Measurements from ENCODE around the gene CLK3. TPM values are rescaled to one million over a fixed set of nuclear protein-coding genes. Genes with fewer than 3 reads are reported as not detected.
A peak's percentile ranks its signal among the peaks of the same experiment; 100 is the strongest.

Gene CLK3
- total and polyA plus RNA-seq, 2 of the 13 experiments (the other 11 are each of a cell fraction or from before 2014, with no cell fraction given) = 41.5 to 82.0 TPM

DNA sequence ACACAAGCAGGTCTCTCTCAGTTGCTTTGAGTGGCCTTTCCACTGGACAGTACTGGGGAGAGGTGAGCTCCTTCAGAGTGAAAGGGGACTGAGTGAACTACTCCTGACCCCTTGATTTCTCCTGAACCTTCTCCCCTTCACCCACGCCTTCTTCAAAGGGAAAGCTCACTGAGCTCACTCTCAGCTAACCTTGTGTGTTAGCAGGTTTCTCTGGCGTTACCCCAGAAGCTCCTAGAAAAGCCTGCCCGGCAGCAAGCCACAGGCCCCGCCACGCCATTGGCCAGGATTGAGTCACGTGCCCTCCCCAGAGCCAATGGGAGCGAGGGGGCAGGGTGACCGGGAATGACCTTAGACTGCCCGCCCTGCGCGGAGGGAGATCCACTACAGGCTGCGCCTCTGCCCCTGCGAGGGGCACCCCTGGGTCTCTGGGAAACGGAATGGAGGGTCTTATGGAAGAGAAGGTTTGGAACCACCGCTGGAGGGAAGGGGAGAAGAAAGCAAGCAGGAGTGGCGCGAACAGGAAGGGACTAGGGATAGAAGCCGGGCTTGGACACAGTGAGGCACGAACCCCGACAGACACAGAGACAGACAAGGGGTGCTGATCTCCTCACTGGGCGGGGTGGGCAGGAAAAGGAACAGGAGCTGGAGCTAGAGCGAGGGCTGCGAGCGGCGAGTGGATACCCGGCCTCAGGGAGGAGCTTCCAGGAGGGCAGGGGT lies 17.4 kb upstream of the CLK3 start (continued):
- TF ChIP-seq, protein P1, sequence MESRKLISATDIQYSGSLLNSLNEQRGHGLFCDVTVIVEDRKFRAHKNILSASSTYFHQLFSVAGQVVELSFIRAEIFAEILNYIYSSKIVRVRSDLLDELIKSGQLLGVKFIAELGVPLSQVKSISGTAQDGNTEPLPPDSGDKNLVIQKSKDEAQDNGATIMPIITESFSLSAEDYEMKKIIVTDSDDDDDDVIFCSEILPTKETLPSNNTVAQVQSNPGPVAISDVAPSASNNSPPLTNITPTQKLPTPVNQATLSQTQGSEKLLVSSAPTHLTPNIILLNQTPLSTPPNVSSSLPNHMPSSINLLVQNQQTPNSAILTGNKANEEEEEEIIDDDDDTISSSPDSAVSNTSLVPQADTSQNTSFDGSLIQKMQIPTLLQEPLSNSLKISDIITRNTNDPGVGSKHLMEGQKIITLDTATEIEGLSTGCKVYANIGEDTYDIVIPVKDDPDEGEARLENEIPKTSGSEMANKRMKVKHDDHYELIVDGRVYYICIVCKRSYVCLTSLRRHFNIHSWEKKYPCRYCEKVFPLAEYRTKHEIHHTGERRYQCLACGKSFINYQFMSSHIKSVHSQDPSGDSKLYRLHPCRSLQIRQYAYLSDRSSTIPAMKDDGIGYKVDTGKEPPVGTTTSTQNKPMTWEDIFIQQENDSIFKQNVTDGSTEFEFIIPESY (CRISPR knock-in tag; IDR thresholded peaks at IDR 0.05) = peak; percentile 21; the same call in 1 of the 2 replicates
- TF ChIP-seq BRCA1 (CRISPR knock-in tag; IDR thresholded peaks at IDR 0.05) (no peak), ZNF83 (CRISPR knock-in tag; IDR thresholded peaks at IDR 0.05; ENCODE audit: borderline replicate concordance) (no peak), ZNF775 (CRISPR knock-in tag; IDR thresholded peaks at IDR 0.05; ENCODE audit: borderline replicate concordance) (no peak), GLMP (CRISPR knock-in tag; IDR thresholded peaks at IDR 0.05; ENCODE audit: borderline replicate concordance) (no peak), SP4 (CRISPR knock-in tag; IDR thresholded peaks at IDR 0.05) (0 out of 2 replicates have a peak, but pooled peaks have one; percentile 46), TCF7L2 (IDR thresholded peaks at IDR 0.05; ENCODE audit: low read depth, low read length) (no peak), ZBTB4 (CRISPR knock-in tag; IDR thresholded peaks at IDR 0.05; ENCODE audit: borderline replicate concordance) (0 out of 2 replicates have a peak, but pooled peaks have one; percentile 57), ARNTL (CRISPR knock-in tag; IDR thresholded peaks at IDR 0.05) (no peak; the same call in 1 of the 2 replicates), SMAD3 (CRISPR knock-in tag; IDR thresholded peaks at IDR 0.05) (peak; percentile 65; the same call in 1 of the 2 replicates), GFI1 (CRISPR knock-in tag; IDR thresholded peaks at IDR 0.05; ENCODE audit: borderline replicate concordance) (no peak), ZFP41 (CRISPR knock-in tag; IDR thresholded peaks at IDR 0.05; ENCODE audit: borderline replicate concordance) (no peak), SOX6 (IDR thresholded peaks at IDR 0.05) (no peak), SOX6 (CRISPR knock-in tag; IDR thresholded peaks at IDR 0.05) (no peak), MTA3 (CRISPR knock-in tag; IDR thresholded peaks at IDR 0.05) (no peak), ZNF816 (CRISPR knock-in tag; IDR thresholded peaks at IDR 0.05; ENCODE audit: borderline replicate concordance) (no peak)
- TF ChIP-seq, protein P2, sequence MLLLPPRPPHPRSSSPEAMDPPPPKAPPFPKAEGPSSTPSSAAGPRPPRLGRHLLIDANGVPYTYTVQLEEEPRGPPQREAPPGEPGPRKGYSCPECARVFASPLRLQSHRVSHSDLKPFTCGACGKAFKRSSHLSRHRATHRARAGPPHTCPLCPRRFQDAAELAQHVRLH (CRISPR knock-in tag; IDR thresholded peaks at IDR 0.05; ENCODE audit: borderline replicate concordance, low read depth) = peak; percentile 74; the same call in 1 of the 2 replicates
- TF ChIP-seq, protein P3, sequence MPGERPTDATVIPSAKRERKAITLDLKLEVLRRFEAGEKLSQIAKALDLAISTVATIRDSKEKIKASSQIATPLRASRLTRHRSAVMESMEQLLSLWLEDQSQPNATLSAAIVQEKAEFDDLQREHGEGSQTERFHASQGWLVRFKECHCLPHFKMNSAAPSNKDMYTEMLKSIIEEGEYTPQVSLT (CRISPR knock-in tag; IDR thresholded peaks at IDR 0.05; ENCODE audit: borderline replicate concordance, low read depth) = no peak
- TF ChIP-seq, protein P4, sequence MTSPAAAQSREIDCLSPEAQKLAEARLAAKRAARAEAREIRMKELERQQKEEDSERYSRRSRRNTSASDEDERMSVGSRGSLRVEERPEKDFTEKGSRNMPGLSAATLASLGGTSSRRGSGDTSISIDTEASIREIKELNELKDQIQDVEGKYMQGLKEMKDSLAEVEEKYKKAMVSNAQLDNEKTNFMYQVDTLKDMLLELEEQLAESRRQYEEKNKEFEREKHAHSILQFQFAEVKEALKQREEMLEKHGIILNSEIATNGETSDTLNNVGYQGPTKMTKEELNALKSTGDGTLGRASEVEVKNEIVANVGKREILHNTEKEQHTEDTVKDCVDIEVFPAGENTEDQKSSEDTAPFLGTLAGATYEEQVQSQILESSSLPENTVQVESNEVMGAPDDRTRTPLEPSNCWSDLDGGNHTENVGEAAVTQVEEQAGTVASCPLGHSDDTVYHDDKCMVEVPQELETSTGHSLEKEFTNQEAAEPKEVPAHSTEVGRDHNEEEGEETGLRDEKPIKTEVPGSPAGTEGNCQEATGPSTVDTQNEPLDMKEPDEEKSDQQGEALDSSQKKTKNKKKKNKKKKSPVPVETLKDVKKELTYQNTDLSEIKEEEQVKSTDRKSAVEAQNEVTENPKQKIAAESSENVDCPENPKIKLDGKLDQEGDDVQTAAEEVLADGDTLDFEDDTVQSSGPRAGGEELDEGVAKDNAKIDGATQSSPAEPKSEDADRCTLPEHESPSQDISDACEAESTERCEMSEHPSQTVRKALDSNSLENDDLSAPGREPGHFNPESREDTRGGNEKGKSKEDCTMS (CRISPR knock-in tag; conservative IDR thresholded peaks at IDR 0.05) = no peak
